CD4-positive, alpha-beta memory T cell (primary cell): ENCODE results near the gene ASIC2. TPM values are rescaled to one million over a fixed set of nuclear protein-coding genes. Genes with fewer than 3 reads are reported as not detected.

ENCODE experiments used
- CTCF ChIA-PET: fragments of 350-600 bp; sonication (Branson Sonifier 250); formaldehyde crosslinking; loops from one replicate; lab custom pipeline; 2021; ENCODE audit warnings: inconsistent platforms; ENCODE audit not compliant: partially characterized antibody; lab: Charles Lee
- POLR2A ChIA-PET: fragments of 350-600 bp; sonication (Branson Sonifier 250); formaldehyde crosslinking; loops from one replicate; lab custom pipeline; 2021; ENCODE audit not compliant: partially characterized antibody; lab: Charles Lee
- DNase-seq, 5 donors: peaks; one replicate each; pipeline versions ENCODE4 v3.0.0 to v3.0.0-alpha.2; 2020 to 2022; ENCODE audit warnings: mixed read lengths in 1 of 5
- H3K27ac ChIP-seq: one replicate; pipeline ENCODE4 v1.7.0; 2013; ENCODE audit warnings: low read depth, low read length
- H3K27me3 ChIP-seq: 2 replicates; pipeline ENCODE4 v1.7.0; 2013; ENCODE audit warnings: mild to moderate bottlenecking, low read length, moderate library complexity; ENCODE audit not compliant: insufficient read depth
- H3K36me3 ChIP-seq: 2 replicates; pipeline ENCODE4 v1.7.0; 2013; ENCODE audit warnings: mild to moderate bottlenecking, low read length, moderate library complexity; ENCODE audit not compliant: insufficient read depth
- H3K4me1 ChIP-seq: 2 replicates; pipeline ENCODE4 v1.7.0; 2013; ENCODE audit warnings: mild to moderate bottlenecking, low read length, moderate library complexity; ENCODE audit not compliant: insufficient read depth
- H3K4me3 ChIP-seq, 2 donors: one replicate each; pipeline ENCODE4 v1.7.0; 2013; ENCODE audit warnings: low read length in 2 of 2, mild to moderate bottlenecking in 1 of 2
- H3K9me3 ChIP-seq, 2 donors: one replicate each; pipeline ENCODE4 v1.7.0; 2013; ENCODE audit warnings: low read length in 2 of 2, control low read depth in 1 of 2; ENCODE audit not compliant: control insufficient read depth in 1 of 2
- H3K27ac Mint-ChIP-seq, 7 donors: one replicate each; pipeline ENCODE4 v1.8.0; 2020 to 2021; ENCODE audit warnings: mixed read lengths in 7 of 7, mild to moderate bottlenecking in 6 of 7, inconsistent platforms in 3 of 7, moderate library complexity in 3 of 7
- H3K27me3 Mint-ChIP-seq, 2 donors: one replicate each; pipeline ENCODE4 v1.8.0; 2020 to 2021; ENCODE audit warnings: mixed read lengths in 2 of 2
- H3K36me3 Mint-ChIP-seq, 2 donors: one replicate each; pipeline ENCODE4 v1.8.0; 2020 to 2021; ENCODE audit warnings: mixed read lengths in 2 of 2, inconsistent platforms in 1 of 2, mild to moderate bottlenecking in 1 of 2
- H3K4me1 Mint-ChIP-seq, 4 donors: one replicate each; pipeline ENCODE4 v1.8.0; 2020 to 2021; ENCODE audit warnings: mixed read lengths in 4 of 4, mild to moderate bottlenecking in 1 of 4
- H3K4me3 Mint-ChIP-seq, 8 donors: one replicate each; pipeline ENCODE4 v1.8.0; 2020 to 2021; ENCODE audit warnings: mixed read lengths in 8 of 8, mild to moderate bottlenecking in 7 of 8, moderate library complexity in 6 of 8, inconsistent platforms in 3 of 8
- H3K9me3 Mint-ChIP-seq, 8 donors: one replicate each; pipeline ENCODE4 v1.8.0; 2020 to 2021; ENCODE audit warnings: mixed read lengths in 8 of 8, mild to moderate bottlenecking in 5 of 8, inconsistent platforms in 3 of 8, moderate library complexity in 1 of 8
- intact Hi-C: fragments of 100-400 bp; cut with micrococcal nuclease; formaldehyde crosslinking; loops from one replicate; pipeline ENCODE4 v1.15.1; 2023
- polyA plus RNA-seq, 2 donors: library from polyadenylated mRNA; unstranded; fragments of 300-500 nt; fragmentation: Illumina TruSeq; gene quantifications; one replicate each; pipeline ENCODE4 v1.2.3, GENCODE V29; 2021
- total RNA-seq, 2 experiments: library from RNA; stranded (reverse); gene quantifications; one replicate each; pipeline ENCODE4 v1.2.3, GENCODE V29; 2021

ASIC2 gene
- total and polyA plus RNA-seq, 4 experiments from 2014 or later: not detected

- peaks cover 6 to 27% of the 10 kb centered on the region in 2 donors for H3K27me3 Mint-ChIP-seq
- Histone ChIP-seq H3K27ac (no peak overlapping the region), H3K4me1 (no peaks in the 10 kb centered on the region), H3K27me3 (no peaks in the 10 kb centered on the region), H3K9me3 (no peaks in the 10 kb centered on the region), H3K4me3 (no peak overlapping the region), H3K36me3 (no peaks in the 10 kb centered on the region)
- DNase-seq: no peak
- POLR2A ChIA-PET: no interaction called here
- no peaks in the 10 kb centered on the region for H3K36me3 Mint-ChIP-seq
- no peak overlapping the region for H3K27ac Mint-ChIP-seq
- peaks cover 0 to 1% (median 0%) of the 10 kb centered on the region in 8 donors for H3K9me3 Mint-ChIP-seq
- CTCF ChIA-PET: no interaction called here
- H3K4me1 Mint-ChIP-seq: no peaks in the 10 kb centered on the region
- intact Hi-C loops: no loop called here
- H3K4me3 Mint-ChIP-seq: no peak overlapping the region
Observed at GRCh38 chr17:33121756-33122155, 171.3 kb downstream of the ASIC2 start.

DNA sequence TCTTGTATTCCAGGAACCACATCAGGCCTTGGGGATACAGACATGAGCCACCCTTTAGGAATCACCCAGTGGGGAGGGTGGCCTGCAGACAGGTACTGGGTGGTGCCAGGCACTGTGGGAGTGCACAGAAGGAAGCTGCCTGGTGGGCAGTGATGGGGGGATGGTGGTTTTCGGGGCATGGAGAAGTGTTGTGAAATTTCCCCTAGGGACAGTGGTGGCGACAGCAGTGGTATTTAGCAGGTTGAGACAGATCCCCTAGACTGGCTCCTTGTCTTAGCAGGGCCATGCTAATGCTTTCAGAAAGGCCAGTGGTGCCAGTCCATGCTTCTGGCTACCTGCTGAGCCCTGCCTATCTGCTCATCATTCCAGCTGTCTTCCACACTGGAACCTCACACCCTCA lies 171.8 kb downstream of the ASIC2 start:
- no peaks in the 10 kb centered on the region for H3K36me3 Mint-ChIP-seq

GRCh38 chr17:33120103-33120502 lies 173.0 kb downstream of the ASIC2 start:
- no peaks in the 10 kb centered on the region for H3K4me1 Mint-ChIP-seq
- H3K27ac Mint-ChIP-seq: no peak overlapping the region
- no peaks in the 10 kb centered on the region for H3K36me3 Mint-ChIP-seq
- Histone ChIP-seq H3K36me3 (no peaks in the 10 kb centered on the region), H3K9me3 (no peaks in the 10 kb centered on the region), H3K27me3 (no peaks in the 10 kb centered on the region), H3K4me3 (no peak overlapping the region), H3K4me1 (no peaks in the 10 kb centered on the region), H3K27ac (no peak overlapping the region)
- H3K27me3 Mint-ChIP-seq: peaks cover 6 to 24% of the 10 kb centered on the region in 2 donors
- ChIA-PET POLR2A (no interaction called here), CTCF (no interaction called here)
- peaks cover 0 to 3% (median 0%) of the 10 kb centered on the region in 8 donors for H3K9me3 Mint-ChIP-seq
- H3K4me3 Mint-ChIP-seq: no peak overlapping the region
- no peak for DNase-seq
- intact Hi-C loops: no loop called here

More for the DNA sequence above, 171.8 kb downstream of the ASIC2 start:
- Mint-ChIP-seq H3K4me3 (no peak overlapping the region), H3K27ac (no peak overlapping the region), H3K9me3 (peaks cover 0 to 1% (median 0%) of the 10 kb centered on the region in 8 donors), H3K27me3 (peaks cover 6 to 27% of the 10 kb centered on the region in 2 donors), H3K4me1 (no peaks in the 10 kb centered on the region)
- ChIA-PET POLR2A (no interaction called here), CTCF (no interaction called here)
- no peaks in the 10 kb centered on the region for H3K9me3 ChIP-seq
- H3K36me3 ChIP-seq: no peaks in the 10 kb centered on the region
- no peaks in the 10 kb centered on the region for H3K27me3 ChIP-seq
- no peaks in the 10 kb centered on the region for H3K4me1 ChIP-seq
- DNase-seq: no peak
- H3K27ac ChIP-seq: no peak overlapping the region
- H3K4me3 ChIP-seq: no peak overlapping the region
- intact Hi-C loops: no loop called here

- Histone ChIP-seq H3K4me3 (no peak overlapping the region), H3K27ac (no peak overlapping the region), H3K27me3 (no peaks in the 10 kb centered on the region), H3K4me1 (no peaks in the 10 kb centered on the region), H3K36me3 (no peaks in the 10 kb centered on the region), H3K9me3 (no peaks in the 10 kb centered on the region)
- Mint-ChIP-seq H3K27me3 (peaks cover 5 to 24% of the 10 kb centered on the region in 2 donors), H3K4me1 (no peaks in the 10 kb centered on the region), H3K36me3 (no peaks in the 10 kb centered on the region), H3K9me3 (peaks cover 0 to 5% (median 0%) of the 10 kb centered on the region in 8 donors), H3K27ac (no peak overlapping the region), H3K4me3 (no peak overlapping the region)
- ChIA-PET CTCF (no interaction called here), POLR2A (no interaction called here)
- DNase-seq: no peak
- intact Hi-C loops: no loop called here
Observed at GRCh38 chr17:33118391-33119075, 174.6 kb downstream of the ASIC2 start.

DNA sequence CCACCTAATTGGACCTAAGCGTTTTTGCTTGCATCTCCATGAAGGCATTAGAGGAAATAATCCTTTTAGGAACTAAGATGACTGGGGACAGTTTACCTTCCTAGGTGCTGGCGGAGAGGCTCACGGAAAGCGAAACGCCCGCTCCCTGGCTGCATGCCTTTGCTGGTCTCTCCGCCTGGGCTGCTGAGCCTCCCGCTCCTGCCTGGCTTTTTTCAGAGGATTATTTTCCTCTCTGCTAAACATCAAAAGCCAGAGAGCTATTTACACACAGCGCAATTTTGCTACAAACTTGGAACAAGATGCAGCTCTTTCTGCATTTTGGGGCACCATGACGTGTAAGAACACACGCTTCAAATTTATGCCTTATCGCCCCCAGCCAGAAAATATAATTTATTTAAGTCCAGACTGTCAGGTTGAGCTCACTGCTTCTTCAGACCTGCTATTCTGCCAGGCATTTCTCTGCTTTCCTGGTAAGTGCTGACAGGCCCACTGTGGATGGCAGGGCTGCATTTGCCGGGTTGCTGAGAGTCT lies 177.0 kb downstream of the ASIC2 start:
- H3K4me1 Mint-ChIP-seq: no peaks in the 10 kb centered on the region
- H3K27ac Mint-ChIP-seq: no peak overlapping the region
- intact Hi-C loops: no loop called here
- no peaks in the 10 kb centered on the region for H3K9me3 ChIP-seq
- no peaks in the 10 kb centered on the region for H3K36me3 Mint-ChIP-seq
- H3K27me3 ChIP-seq: no peaks in the 10 kb centered on the region
- no peaks in the 10 kb centered on the region for H3K36me3 ChIP-seq
- H3K27ac ChIP-seq: no peak overlapping the region
- POLR2A ChIA-PET: no interaction called here
- no peak overlapping the region for H3K4me3 ChIP-seq
- DNase-seq: no peak
- no peak overlapping the region for H3K4me3 Mint-ChIP-seq
- no peaks in the 10 kb centered on the region for H3K4me1 ChIP-seq
- peaks cover 0 to 5% (median 0%) of the 10 kb centered on the region in 8 donors for H3K9me3 Mint-ChIP-seq
- peaks cover 10 to 31% of the 10 kb centered on the region in 2 donors for H3K27me3 Mint-ChIP-seq
- CTCF ChIA-PET: no interaction called here

- ChIA-PET POLR2A (no interaction called here), CTCF (no interaction called here)
- Histone ChIP-seq H3K4me1 (no peaks in the 10 kb centered on the region), H3K27ac (no peak overlapping the region), H3K9me3 (no peaks in the 10 kb centered on the region), H3K36me3 (no peaks in the 10 kb centered on the region), H3K27me3 (no peaks in the 10 kb centered on the region), H3K4me3 (no peak overlapping the region)
- intact Hi-C loops: no loop called here
- H3K27ac Mint-ChIP-seq: peak overlapping the region in 2 of 7 donors; percentile 37 to 39
- H3K9me3 Mint-ChIP-seq: peaks cover 0 to 5% (median 0%) of the 10 kb centered on the region in 8 donors
- no peaks in the 10 kb centered on the region for H3K36me3 Mint-ChIP-seq
- H3K4me1 Mint-ChIP-seq: no peaks in the 10 kb centered on the region
- no peak overlapping the region for H3K4me3 Mint-ChIP-seq
- no peak for DNase-seq
- H3K27me3 Mint-ChIP-seq: peaks cover 13 to 30% of the 10 kb centered on the region in 2 donors
Observed at GRCh38 chr17:33115366-33115765, 177.7 kb downstream of the ASIC2 start.

GRCh38 chr17:33113991-33114370 lies 179.1 kb downstream of the ASIC2 start:
- peaks cover 0 to 5% (median 0%) of the 10 kb centered on the region in 8 donors for H3K9me3 Mint-ChIP-seq
- peaks cover 13 to 31% of the 10 kb centered on the region in 2 donors for H3K27me3 Mint-ChIP-seq
- no peaks in the 10 kb centered on the region for H3K4me1 ChIP-seq
- no peaks in the 10 kb centered on the region for H3K4me1 Mint-ChIP-seq
- no peak overlapping the region for H3K4me3 ChIP-seq
- no peak for DNase-seq
- no peaks in the 10 kb centered on the region for H3K36me3 ChIP-seq
- H3K27ac ChIP-seq: no peak overlapping the region
- no peaks in the 10 kb centered on the region for H3K9me3 ChIP-seq
- no peaks in the 10 kb centered on the region for H3K36me3 Mint-ChIP-seq
- no peak overlapping the region for H3K4me3 Mint-ChIP-seq
- ChIA-PET POLR2A (no interaction called here), CTCF (no interaction called here)
- H3K27me3 ChIP-seq: no peaks in the 10 kb centered on the region
- no peak overlapping the region for H3K27ac Mint-ChIP-seq
- intact Hi-C loops: no loop called here
